Upper lobe of left lung (tissue), 6 donors: ENCODE data around the gene FRK. TPM values are rescaled to one million over a fixed set of nuclear protein-coding genes. Genes with fewer than 3 reads are reported as not detected.

Experiments
- ATAC-seq, 2 donors: fragments of 200-7000 bp; cut with Tn5 transposase; one replicate each; pipeline ENCODE4 v1.9.1; 2022; ENCODE audit warnings: mild to moderate bottlenecking in 2 of 2, moderate library complexity in 2 of 2; ENCODE audit not compliant: low FRiP score in 2 of 2
- DNase-seq, 2 donors: peaks; one replicate each; pipeline ENCODE4 v3.0.0-alpha.2; 2019 to 2020
- H3K27ac ChIP-seq, 4 donors: fragments of 200-600 bp; sonication (generic); one replicate each; pipeline ENCODE4 v1.5.1; 2016 to 2019
- H3K27me3 ChIP-seq, 4 donors: fragments of 200-600 bp; sonication (generic); one replicate each; pipeline ENCODE4 v1.5.1; 2017 to 2019
- H3K36me3 ChIP-seq, 4 donors: fragments of 200-600 bp; sonication (generic); one replicate each; pipeline ENCODE4 v1.5.1; 2016 to 2019
- H3K4me1 ChIP-seq, 4 donors: fragments of 200-600 bp; sonication (generic); one replicate each; pipeline ENCODE4 v1.5.1; 2018 to 2019
- H3K4me3 ChIP-seq, 4 donors: fragments of 200-600 bp; sonication (generic); one replicate each; pipeline ENCODE4 v1.5.1; 2017 to 2019; ENCODE audit warnings: mild to moderate bottlenecking in 2 of 4, moderate library complexity in 1 of 4
- H3K9me3 ChIP-seq, 4 donors: fragments of 200-600 bp; sonication (generic); one replicate each; pipeline ENCODE4 v1.5.1; 2018 to 2019
- CTCF ChIP-seq, 6 experiments: fragments of 450-650 bp in 4 of 6; fragments of 200-600 bp in 2 of 6; sonication (generic) in 2 of 6; IDR thresholded peaks; one replicate each; pipeline ENCODE4 v1.5.1; 2016 to 2019; ENCODE audit warnings: antibody characterized with exemption in 6 of 6
- EP300 ChIP-seq, 4 donors: sonication (generic); formaldehyde crosslinking; IDR thresholded peaks; one replicate each; pipeline ENCODE4 v1.5.1; 2017; ENCODE audit warnings: antibody characterized with exemption in 4 of 4, control low read depth in 2 of 4
- POLR2A ChIP-seq, 4 donors: fragments of 450-650 bp; IDR thresholded peaks; one replicate each; pipeline ENCODE4 v1.5.1; 2016 to 2017; ENCODE audit warnings: antibody characterized with exemption in 4 of 4, mild to moderate bottlenecking in 2 of 4
- POLR2AphosphoS5 ChIP-seq, 2 donors: sonication (generic); formaldehyde crosslinking; IDR thresholded peaks; one replicate each; pipeline ENCODE4 v1.5.1; 2017; ENCODE audit warnings: antibody characterized with exemption in 2 of 2
- WGBS, 2 donors: methylation state at CpG; one replicate each; pipeline ENCODE4 v1.1.5; 2017 to 2018; 5-methylcytosine and 5-hydroxymethylcytosine counted together
- total RNA-seq, 6 donors: library from RNA; depleted of rRNA in 4 of 6; stranded (reverse); fragments of >200 nt in 4 of 6; gene quantifications; one replicate each; pipeline versions ENCODE4 v1.1.0 to v1.2.1, GENCODE V29; 2016 to 2021
- donor health status: DM: no; HTN: no; CAD: no; lungs with moderate emphysema.
- donor health status: DM: no; HTN: yes; CAD: no; lungs with severe emphysema.

FRK gene
- total RNA-seq, 6 donors from 2014 or later, result 2.2 to 9.8 (median 5.9) TPM

DNA sequence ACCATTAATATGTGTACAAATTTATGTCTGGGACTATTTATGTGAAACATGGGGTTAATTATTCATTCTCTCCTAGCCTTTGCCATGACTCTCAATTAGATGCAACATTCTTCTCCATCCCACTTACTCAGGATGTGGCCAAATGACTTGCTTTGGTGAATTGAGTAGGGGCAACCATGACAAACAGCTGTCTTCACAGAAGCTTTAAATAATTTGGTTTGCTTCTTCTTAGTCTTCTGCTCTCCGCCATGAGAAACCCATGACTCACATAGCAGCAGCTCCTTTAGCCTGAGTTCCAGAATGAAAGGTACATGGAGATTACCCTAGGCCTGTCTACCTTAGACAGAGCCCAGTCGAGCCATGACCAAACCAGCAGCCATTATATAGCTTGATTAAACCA, 74.7 kb downstream of the FRK start:
- no peak for DNase-seq
- no peaks in the 10 kb centered on the region for H3K36me3 ChIP-seq
- 88 to 93% methylated on average over 2 of the region's 2 CpGs for WGBS, 2 donors
- no peak overlapping the region for H3K27ac ChIP-seq
- no peak overlapping the region for H3K4me3 ChIP-seq
- no peaks in the 10 kb centered on the region for H3K4me1 ChIP-seq
- no peaks in the 10 kb centered on the region for H3K9me3 ChIP-seq
- H3K27me3 ChIP-seq, result no peaks in the 10 kb centered on the region
- no peak for ATAC-seq
- TF ChIP-seq POLR2AphosphoS5 (IDR thresholded peaks at IDR 0.05), result no peak
- TF ChIP-seq POLR2A (IDR thresholded peaks at IDR 0.05), result no peak
- TF ChIP-seq CTCF (IDR thresholded peaks at IDR 0.05), result no peak
- no peak for TF ChIP-seq EP300 (IDR thresholded peaks at IDR 0.05)

- Histone ChIP-seq H3K36me3 (no peaks in the 10 kb centered on the region), H3K4me1 (no peaks in the 10 kb centered on the region), H3K9me3 (no peaks in the 10 kb centered on the region), H3K4me3 (no peak overlapping the region), H3K27me3 (no peaks in the 10 kb centered on the region), H3K27ac (no peak overlapping the region)
- DNase-seq, result no peak
- ATAC-seq, result no peak
- WGBS, 2 donors, result 97% methylated on average over 2 of the region's 2 CpGs
- TF ChIP-seq EP300 (IDR thresholded peaks at IDR 0.05), result no peak
- no peak for TF ChIP-seq POLR2A (IDR thresholded peaks at IDR 0.05)
- no peak for TF ChIP-seq POLR2AphosphoS5 (IDR thresholded peaks at IDR 0.05)
- TF ChIP-seq CTCF (IDR thresholded peaks at IDR 0.05), result no peak
Measured at GRCh38 chr6:115984809-115985208, 75.9 kb downstream of the FRK start.

- WGBS, 2 donors, result 83 to 93% methylated on average over 4 of the region's 4 CpGs
- Histone ChIP-seq H3K27ac (no peak overlapping the region), H3K27me3 (no peaks in the 10 kb centered on the region), H3K4me1 (no peaks in the 10 kb centered on the region), H3K36me3 (no peaks in the 10 kb centered on the region), H3K9me3 (no peaks in the 10 kb centered on the region), H3K4me3 (no peak overlapping the region)
- ATAC-seq, result no peak
- no peak for TF ChIP-seq POLR2AphosphoS5 (IDR thresholded peaks at IDR 0.05)
- TF ChIP-seq EP300 (IDR thresholded peaks at IDR 0.05), result no peak
- TF ChIP-seq POLR2A (IDR thresholded peaks at IDR 0.05), result no peak
- TF ChIP-seq CTCF (IDR thresholded peaks at IDR 0.05), result no peak
- DNase-seq, result no peak
Measured at GRCh38 chr6:115983998-115984397, 76.7 kb downstream of the FRK start.

DNA sequence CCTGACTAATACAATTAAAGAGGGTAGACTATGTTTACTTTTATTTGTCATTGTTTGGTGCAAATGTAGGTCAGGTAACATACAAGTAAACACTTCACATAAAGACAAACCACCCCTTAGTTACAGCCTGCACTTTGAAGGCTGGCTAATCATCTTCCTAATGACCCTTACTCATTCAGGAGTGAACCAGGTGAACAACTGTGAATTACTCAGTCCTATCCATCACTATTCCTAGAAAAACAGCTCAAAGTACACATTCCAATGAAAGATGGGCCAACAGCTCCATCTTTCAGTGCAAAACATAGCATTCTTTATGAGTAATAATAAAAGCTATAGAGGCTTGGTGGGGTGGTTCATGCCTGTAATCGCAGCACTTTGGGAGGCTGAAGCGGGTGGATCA, 78.2 kb downstream of the FRK start:
- no peaks in the 10 kb centered on the region for H3K27me3 ChIP-seq
- no peaks in the 10 kb centered on the region for H3K36me3 ChIP-seq
- no peaks in the 10 kb centered on the region for H3K9me3 ChIP-seq
- no peak overlapping the region for H3K27ac ChIP-seq
- TF ChIP-seq EP300 (IDR thresholded peaks at IDR 0.05) (no peak), POLR2AphosphoS5 (IDR thresholded peaks at IDR 0.05) (no peak), CTCF (IDR thresholded peaks at IDR 0.05) (no peak), POLR2A (IDR thresholded peaks at IDR 0.05) (no peak)
- ATAC-seq (no peak), DNase-seq (no peak)
- WGBS, 2 donors, result 97 to 100% methylated on average over 2 of the region's 2 CpGs
- H3K4me1 ChIP-seq, result no peaks in the 10 kb centered on the region
- no peak overlapping the region for H3K4me3 ChIP-seq

DNA sequence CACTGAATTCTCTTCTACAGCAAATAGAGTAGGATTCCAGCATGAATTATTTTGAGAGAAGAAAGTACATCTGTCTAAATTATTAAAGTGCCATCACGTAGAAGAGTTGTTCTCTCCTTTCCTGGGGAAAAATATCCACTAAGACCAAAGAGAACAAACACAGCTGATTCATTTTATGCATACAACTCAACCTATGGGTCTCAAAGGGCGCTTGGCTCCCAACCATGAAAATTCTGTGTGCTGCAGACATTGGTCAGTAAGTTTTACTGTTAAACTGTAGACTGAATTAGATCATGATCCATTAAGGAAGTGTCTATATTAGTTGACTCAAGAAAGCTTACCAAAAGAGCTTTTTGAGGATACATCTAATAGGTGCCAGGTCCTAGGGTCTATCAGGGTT, 83.5 kb downstream of the FRK start:
- no peak for TF ChIP-seq EP300 (IDR thresholded peaks at IDR 0.05)
- ATAC-seq (no peak), DNase-seq (no peak)
- H3K4me3 ChIP-seq, result no peak overlapping the region
- H3K27me3 ChIP-seq, result no peaks in the 10 kb centered on the region
- no peaks in the 10 kb centered on the region for H3K4me1 ChIP-seq
- WGBS, 2 donors, result 30 to 38% methylated on average over 2 of the region's 2 CpGs
- H3K36me3 ChIP-seq, result no peaks in the 10 kb centered on the region
- no peaks in the 10 kb centered on the region for H3K9me3 ChIP-seq
- H3K27ac ChIP-seq, result no peak overlapping the region
